ENCODE results near the gene SSTR5. TPM values are rescaled to one million over a fixed set of nuclear protein-coding genes. Genes with fewer than 3 reads are reported as not detected.
A peak's percentile ranks its signal among the peaks of the same experiment; 100 is the strongest.

Gene SSTR5
- total and polyA plus RNA-seq, 2 donors from 2014 or later: 6.7 TPM; not detected in 1

- DNase-seq: no peak
- no peak overlapping the region for H3K4me3 ChIP-seq (ENCODE audit: low read length in 3 of 3)
- no peak for FAIRE-seq
- TF ChIP-seq, protein P1, sequence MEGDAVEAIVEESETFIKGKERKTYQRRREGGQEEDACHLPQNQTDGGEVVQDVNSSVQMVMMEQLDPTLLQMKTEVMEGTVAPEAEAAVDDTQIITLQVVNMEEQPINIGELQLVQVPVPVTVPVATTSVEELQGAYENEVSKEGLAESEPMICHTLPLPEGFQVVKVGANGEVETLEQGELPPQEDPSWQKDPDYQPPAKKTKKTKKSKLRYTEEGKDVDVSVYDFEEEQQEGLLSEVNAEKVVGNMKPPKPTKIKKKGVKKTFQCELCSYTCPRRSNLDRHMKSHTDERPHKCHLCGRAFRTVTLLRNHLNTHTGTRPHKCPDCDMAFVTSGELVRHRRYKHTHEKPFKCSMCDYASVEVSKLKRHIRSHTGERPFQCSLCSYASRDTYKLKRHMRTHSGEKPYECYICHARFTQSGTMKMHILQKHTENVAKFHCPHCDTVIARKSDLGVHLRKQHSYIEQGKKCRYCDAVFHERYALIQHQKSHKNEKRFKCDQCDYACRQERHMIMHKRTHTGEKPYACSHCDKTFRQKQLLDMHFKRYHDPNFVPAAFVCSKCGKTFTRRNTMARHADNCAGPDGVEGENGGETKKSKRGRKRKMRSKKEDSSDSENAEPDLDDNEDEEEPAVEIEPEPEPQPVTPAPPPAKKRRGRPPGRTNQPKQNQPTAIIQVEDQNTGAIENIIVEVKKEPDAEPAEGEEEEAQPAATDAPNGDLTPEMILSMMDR (IDR thresholded peaks at IDR 0.05; ENCODE audit: borderline replicate concordance, extremely low read depth, insufficient read depth): no peak
- H3K27ac ChIP-seq (ENCODE audit: low read depth in 2 of 2, low read length in 2 of 2): no peak overlapping the region
- H3K9ac ChIP-seq (ENCODE audit: low read length in 3 of 3): no peak overlapping the region
- no peaks in the 10 kb centered on the region for H3K9me3 ChIP-seq (ENCODE audit: control insufficient read depth in 2 of 3, insufficient read depth in 1 of 3, low read length in 3 of 3)
- no peaks in the 10 kb centered on the region for H3K36me3 ChIP-seq (ENCODE audit: control insufficient read depth in 2 of 3, insufficient read depth in 3 of 3, low read length in 3 of 3)
- H3K27me3 ChIP-seq (ENCODE audit: control insufficient read depth, insufficient read depth, low read length): no peaks in the 10 kb centered on the region
- no peaks in the 10 kb centered on the region for H3K4me1 ChIP-seq (ENCODE audit: control insufficient read depth in 2 of 3, insufficient read depth in 2 of 3, low read depth in 1 of 3, low read length in 3 of 3)
- intact Hi-C loops (cut with DNase I): no loop called here
These were observed 19.8 kb upstream of the SSTR5 start for GRCh38 chr16:1052721-1053120.

DNA sequence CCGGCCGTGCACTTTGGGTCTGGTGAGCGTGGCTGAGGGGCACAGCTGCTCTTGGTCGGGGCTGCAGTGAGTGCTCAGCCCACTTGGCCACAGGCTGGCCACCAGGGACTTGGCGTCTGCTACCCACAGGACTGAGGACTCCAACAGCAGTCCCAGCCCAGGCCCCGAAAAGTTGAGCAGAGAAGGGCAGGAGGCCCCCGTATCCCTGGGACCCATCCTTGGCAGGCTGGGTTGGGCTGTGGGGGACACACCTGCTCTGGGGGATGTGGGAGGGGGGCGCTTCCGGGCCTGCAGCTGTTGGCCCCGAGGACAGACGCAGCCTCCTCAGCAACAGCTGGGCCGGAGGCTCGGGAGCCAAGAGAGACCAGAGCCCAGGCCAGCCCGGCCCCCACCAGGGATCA, 19.4 kb upstream of the SSTR5 start:
- H3K4me1 ChIP-seq (ENCODE audit: control insufficient read depth in 2 of 3, insufficient read depth in 2 of 3, low read depth in 1 of 3, low read length in 3 of 3): no peaks in the 10 kb centered on the region
- no peak overlapping the region for H3K27ac ChIP-seq (ENCODE audit: low read depth in 2 of 2, low read length in 2 of 2)
- intact Hi-C loops (cut with DNase I): no loop called here
- TF ChIP-seq, protein P1 (IDR thresholded peaks at IDR 0.05; ENCODE audit: borderline replicate concordance, extremely low read depth, insufficient read depth): no peak
- DNase-seq (peak in 1 of 5 donors; percentile 59), FAIRE-seq (no peak)
- no peaks in the 10 kb centered on the region for H3K27me3 ChIP-seq (ENCODE audit: control insufficient read depth, insufficient read depth, low read length)
- no peaks in the 10 kb centered on the region for H3K9me3 ChIP-seq (ENCODE audit: control insufficient read depth in 2 of 3, insufficient read depth in 1 of 3, low read length in 3 of 3)
- no peak overlapping the region for H3K4me3 ChIP-seq (ENCODE audit: low read length in 3 of 3)
- H3K9ac ChIP-seq (ENCODE audit: low read length in 3 of 3): no peak overlapping the region
- H3K36me3 ChIP-seq (ENCODE audit: control insufficient read depth in 2 of 3, insufficient read depth in 3 of 3, low read length in 3 of 3): no peaks in the 10 kb centered on the region

- no peaks in the 10 kb centered on the region for H3K36me3 ChIP-seq (ENCODE audit: control insufficient read depth in 2 of 3, insufficient read depth in 3 of 3, low read length in 3 of 3)
- no peaks in the 10 kb centered on the region for H3K27me3 ChIP-seq (ENCODE audit: control insufficient read depth, insufficient read depth, low read length)
- intact Hi-C loops (cut with DNase I): no loop called here
- FAIRE-seq (no peak), DNase-seq (no peak)
- H3K27ac ChIP-seq (ENCODE audit: low read depth in 2 of 2, low read length in 2 of 2): no peak overlapping the region
- no peaks in the 10 kb centered on the region for H3K4me1 ChIP-seq (ENCODE audit: control insufficient read depth in 2 of 3, insufficient read depth in 2 of 3, low read depth in 1 of 3, low read length in 3 of 3)
- H3K9me3 ChIP-seq (ENCODE audit: control insufficient read depth in 2 of 3, insufficient read depth in 1 of 3, low read length in 3 of 3): no peaks in the 10 kb centered on the region
- no peak overlapping the region for H3K9ac ChIP-seq (ENCODE audit: low read length in 3 of 3)
- TF ChIP-seq, protein P1 (IDR thresholded peaks at IDR 0.05; ENCODE audit: borderline replicate concordance, extremely low read depth, insufficient read depth): no peak
- H3K4me3 ChIP-seq (ENCODE audit: low read length in 3 of 3): no peak overlapping the region
These were observed 18.7 kb upstream of the SSTR5 start for GRCh38 chr16:1053700-1054368.
